HG03469 (cell line): ENCODE results near the gene CYBA.

ENCODE experiments used
- ATAC-seq: cut with Tn5 transposase; IDR thresholded peaks from one replicate; pipeline ENCODE4 v1.9.1; 2021; ENCODE audit warnings: mild to moderate bottlenecking, moderate library complexity, moderate number of reproducible peaks; ENCODE audit not compliant: unreplicated experiment

The CYBA gene

GRCh38 chr16:88662843-88663606 lies 12.2 kb upstream of the CYBA start, which contains the start of gene MVD:
Gene MVD, minus strand, starts transcription at chr16:88663091. Its CDS starts 11 bp downstream, at chr16:88663080.
- peak; percentile 88 for ATAC-seq

GRCh38 chr16:88662222-88662842 lies 11.5 kb upstream of the CYBA start:
- ATAC-seq, result no peak

GRCh38 chr16:88661468-88661867 lies 10.6 kb upstream of the CYBA start:
- no peak for ATAC-seq

GRCh38 chr16:88659160-88659559 lies 8.3 kb upstream of the CYBA start:
- ATAC-seq, result no peak

GRCh38 chr16:88658714-88659113 lies 7.9 kb upstream of the CYBA start:
- no peak for ATAC-seq

GRCh38 chr16:88657371-88657770 lies 6.5 kb upstream of the CYBA start:
- ATAC-seq, result no peak

GRCh38 chr16:88656291-88656980 lies 5.6 kb upstream of the CYBA start:
- no peak for ATAC-seq

- no peak for ATAC-seq
These were observed 5.0 kb upstream of the CYBA start for GRCh38 chr16:88655733-88656281.

GRCh38 chr16:88655053-88655732 lies 4.3 kb upstream of the CYBA start:
- no peak for ATAC-seq

- no peak for ATAC-seq
These were observed 3.7 kb upstream of the CYBA start for GRCh38 chr16:88654363-88655052.

- no peak for ATAC-seq
These were observed 2.9 kb upstream of the CYBA start for GRCh38 chr16:88653596-88654362.

- ATAC-seq, result no peak
These were observed 2.2 kb upstream of the CYBA start for GRCh38 chr16:88653101-88653500.

GRCh38 chr16:88652762-88653063 lies 1.9 kb upstream of the CYBA start:
- ATAC-seq, result no peak

- ATAC-seq, result no peak
These were observed 1.3 kb upstream of the CYBA start for GRCh38 chr16:88651989-88652761.

- peak; percentile 50 for ATAC-seq
These were observed 579 bp upstream of the CYBA start for GRCh38 chr16:88651276-88651988.

- ATAC-seq, result no peak
These were observed 717 bp downstream of the CYBA start for GRCh38 chr16:88649924-88650748.

- ATAC-seq, result no peak
These were observed 1.5 kb downstream of the CYBA start for GRCh38 chr16:88649195-88649923.
